Stimulated activated naive CD8-positive, alpha-beta T cell treated with anti-CD3 and anti-CD28 coated beads, Interleukin-15, Interleukin-2, amounts not matched to agents 100 ng/mL and 50 ng/mL, for 24 hours (primary cell): ENCODE results near the gene KIAA1958.
"Not testable (repeated sequence)": the region's sequence is repeated elsewhere in the genome, so short reads cannot be mapped to it uniquely, and the experiment has no call there.

Experiments used
- H3K27ac Mint-ChIP-seq: one replicate; pipeline ENCODE4 v1.8.0; 2021; ENCODE audit warnings: mild to moderate bottlenecking, mixed read lengths
- H3K27me3 Mint-ChIP-seq: one replicate; pipeline ENCODE4 v1.8.0; 2021; ENCODE audit warnings: mixed read lengths
- H3K36me3 Mint-ChIP-seq: one replicate; pipeline ENCODE4 v1.8.0; 2021; ENCODE audit warnings: low read depth, mixed read lengths
- H3K4me1 Mint-ChIP-seq: one replicate; pipeline ENCODE4 v1.8.0; 2021; ENCODE audit warnings: low read depth, mixed read lengths
- H3K4me3 Mint-ChIP-seq: one replicate; pipeline ENCODE4 v1.8.0; 2021; ENCODE audit warnings: mild to moderate bottlenecking, mixed read lengths
- H3K9me3 Mint-ChIP-seq: one replicate; pipeline ENCODE4 v1.8.0; 2021; ENCODE audit warnings: mixed read lengths

KIAA1958 gene

GRCh38 chr9:112502175-112502946, 15.7 kb downstream of the KIAA1958 start:
- H3K27ac Mint-ChIP-seq = no peak overlapping the region
- H3K36me3 Mint-ChIP-seq = peaks cover 6% of the 10 kb centered on the region
- no peaks in the 10 kb centered on the region for H3K4me1 Mint-ChIP-seq
- no peaks in the 10 kb centered on the region for H3K9me3 Mint-ChIP-seq
- no peak overlapping the region for H3K4me3 Mint-ChIP-seq
- no peaks in the 10 kb centered on the region for H3K27me3 Mint-ChIP-seq

- H3K27me3 Mint-ChIP-seq = no peaks in the 10 kb centered on the region
- no peaks in the 10 kb centered on the region for H3K4me1 Mint-ChIP-seq
- no peaks in the 10 kb centered on the region for H3K9me3 Mint-ChIP-seq
- peaks cover 6% of the 10 kb centered on the region for H3K36me3 Mint-ChIP-seq
- H3K4me3 Mint-ChIP-seq = no peak overlapping the region
- H3K27ac Mint-ChIP-seq = no peak overlapping the region
Observed at GRCh38 chr9:112503170-112503569, 16.5 kb downstream of the KIAA1958 start.

- no peaks in the 10 kb centered on the region for H3K4me1 Mint-ChIP-seq
Observed at GRCh38 chr9:112505086-112505485, 18.5 kb downstream of the KIAA1958 start.

GRCh38 chr9:112505607-112506006, 19.0 kb downstream of the KIAA1958 start:
- H3K4me3 Mint-ChIP-seq = no peak overlapping the region
- no peak overlapping the region for H3K27ac Mint-ChIP-seq
- H3K4me1 Mint-ChIP-seq = no peaks in the 10 kb centered on the region
- H3K27me3 Mint-ChIP-seq = no peaks in the 10 kb centered on the region
- no peaks in the 10 kb centered on the region for H3K9me3 Mint-ChIP-seq
- peaks cover 6% of the 10 kb centered on the region for H3K36me3 Mint-ChIP-seq

More at GRCh38 chr9:112505086-112505485, 18.5 kb downstream of the KIAA1958 start:
- no peak overlapping the region for H3K27ac Mint-ChIP-seq
- H3K9me3 Mint-ChIP-seq = no peaks in the 10 kb centered on the region
- no peaks in the 10 kb centered on the region for H3K27me3 Mint-ChIP-seq
- H3K4me3 Mint-ChIP-seq = no peak overlapping the region
- peaks cover 6% of the 10 kb centered on the region for H3K36me3 Mint-ChIP-seq

- H3K4me1 Mint-ChIP-seq = no peaks in the 10 kb centered on the region
- peaks cover under 1% of the 10 kb centered on the region for H3K36me3 Mint-ChIP-seq
- H3K9me3 Mint-ChIP-seq = no peaks in the 10 kb centered on the region
- H3K4me3 Mint-ChIP-seq = no peak overlapping the region
- H3K27me3 Mint-ChIP-seq = no peaks in the 10 kb centered on the region
- no peak overlapping the region for H3K27ac Mint-ChIP-seq
Observed at GRCh38 chr9:112506571-112506970, 19.9 kb downstream of the KIAA1958 start.

GRCh38 chr9:112507001-112507680, 20.5 kb downstream of the KIAA1958 start:
- Mint-ChIP-seq H3K36me3 (no peaks in the 10 kb centered on the region), H3K4me3 (no peak overlapping the region), H3K9me3 (no peaks in the 10 kb centered on the region), H3K27me3 (no peaks in the 10 kb centered on the region), H3K27ac (no peak overlapping the region), H3K4me1 (no peaks in the 10 kb centered on the region)

- Mint-ChIP-seq H3K27ac (no peak overlapping the region), H3K36me3 (no peaks in the 10 kb centered on the region), H3K4me1 (no peaks in the 10 kb centered on the region), H3K4me3 (no peak overlapping the region), H3K9me3 (no peaks in the 10 kb centered on the region), H3K27me3 (no peaks in the 10 kb centered on the region)
Observed at GRCh38 chr9:112508377-112508776, 21.8 kb downstream of the KIAA1958 start.

- not testable (repeated sequence) for H3K27ac Mint-ChIP-seq, H3K4me1 Mint-ChIP-seq, H3K9me3 Mint-ChIP-seq, H3K4me3 Mint-ChIP-seq, H3K36me3 Mint-ChIP-seq, H3K27me3 Mint-ChIP-seq
Observed at GRCh38 chr9:112512377-112512776, 25.8 kb downstream of the KIAA1958 start.

- Mint-ChIP-seq H3K4me3 (no peak overlapping the region), H3K4me1 (no peaks in the 10 kb centered on the region), H3K36me3 (peaks cover 6% of the 10 kb centered on the region), H3K27me3 (no peaks in the 10 kb centered on the region), H3K27ac (no peak overlapping the region), H3K9me3 (no peaks in the 10 kb centered on the region)
Observed at GRCh38 chr9:112516769-112517168, 30.1 kb downstream of the KIAA1958 start.

GRCh38 chr9:112520069-112520468, 33.4 kb downstream of the KIAA1958 start:
- no peak overlapping the region for H3K27ac Mint-ChIP-seq
- H3K9me3 Mint-ChIP-seq = peaks cover 4% of the 10 kb centered on the region
- no peak overlapping the region for H3K4me3 Mint-ChIP-seq
- H3K27me3 Mint-ChIP-seq = no peaks in the 10 kb centered on the region
- peaks cover 6% of the 10 kb centered on the region for H3K36me3 Mint-ChIP-seq
- H3K4me1 Mint-ChIP-seq = no peaks in the 10 kb centered on the region

GRCh38 chr9:112520656-112521055, 34.0 kb downstream of the KIAA1958 start:
- Mint-ChIP-seq H3K27me3 (no peaks in the 10 kb centered on the region), H3K4me1 (no peaks in the 10 kb centered on the region), H3K4me3 (no peak overlapping the region), H3K9me3 (peaks cover 4% of the 10 kb centered on the region), H3K36me3 (peaks cover 6% of the 10 kb centered on the region), H3K27ac (no peak overlapping the region)

GRCh38 chr9:112526973-112527372, 40.3 kb downstream of the KIAA1958 start:
- Mint-ChIP-seq H3K36me3 (no peaks in the 10 kb centered on the region), H3K4me1 (no peaks in the 10 kb centered on the region), H3K4me3 (no peak overlapping the region), H3K27ac (no peak overlapping the region), H3K9me3 (peaks cover 4% of the 10 kb centered on the region), H3K27me3 (no peaks in the 10 kb centered on the region)

- H3K4me1 Mint-ChIP-seq = no peaks in the 10 kb centered on the region
- H3K27ac Mint-ChIP-seq = no peak overlapping the region
- no peak overlapping the region for H3K4me3 Mint-ChIP-seq
- H3K9me3 Mint-ChIP-seq = no peaks in the 10 kb centered on the region
- H3K36me3 Mint-ChIP-seq = no peaks in the 10 kb centered on the region
- no peaks in the 10 kb centered on the region for H3K27me3 Mint-ChIP-seq
Observed at GRCh38 chr9:112527959-112528358, 41.3 kb downstream of the KIAA1958 start.

- H3K4me3 Mint-ChIP-seq = no peak overlapping the region
- no peaks in the 10 kb centered on the region for H3K9me3 Mint-ChIP-seq
- no peaks in the 10 kb centered on the region for H3K27me3 Mint-ChIP-seq
- peaks cover 5% of the 10 kb centered on the region for H3K36me3 Mint-ChIP-seq
- H3K27ac Mint-ChIP-seq = no peak overlapping the region
- peaks cover 5% of the 10 kb centered on the region for H3K4me1 Mint-ChIP-seq
Observed at GRCh38 chr9:112529316-112529715, 42.7 kb downstream of the KIAA1958 start.

- Mint-ChIP-seq H3K4me1 (peaks cover 7% of the 10 kb centered on the region), H3K36me3 (peaks cover 5% of the 10 kb centered on the region), H3K4me3 (no peak overlapping the region), H3K9me3 (no peaks in the 10 kb centered on the region), H3K27ac (no peak overlapping the region), H3K27me3 (no peaks in the 10 kb centered on the region)
Observed at GRCh38 chr9:112530751-112531205, 44.2 kb downstream of the KIAA1958 start.
